Measurements from ENCODE around the gene PGGHG.
"Not testable (repeated sequence)": the region's sequence is repeated elsewhere in the genome, so short reads cannot be mapped to it uniquely, and the experiment has no call there.

Gene PGGHG

DNA sequence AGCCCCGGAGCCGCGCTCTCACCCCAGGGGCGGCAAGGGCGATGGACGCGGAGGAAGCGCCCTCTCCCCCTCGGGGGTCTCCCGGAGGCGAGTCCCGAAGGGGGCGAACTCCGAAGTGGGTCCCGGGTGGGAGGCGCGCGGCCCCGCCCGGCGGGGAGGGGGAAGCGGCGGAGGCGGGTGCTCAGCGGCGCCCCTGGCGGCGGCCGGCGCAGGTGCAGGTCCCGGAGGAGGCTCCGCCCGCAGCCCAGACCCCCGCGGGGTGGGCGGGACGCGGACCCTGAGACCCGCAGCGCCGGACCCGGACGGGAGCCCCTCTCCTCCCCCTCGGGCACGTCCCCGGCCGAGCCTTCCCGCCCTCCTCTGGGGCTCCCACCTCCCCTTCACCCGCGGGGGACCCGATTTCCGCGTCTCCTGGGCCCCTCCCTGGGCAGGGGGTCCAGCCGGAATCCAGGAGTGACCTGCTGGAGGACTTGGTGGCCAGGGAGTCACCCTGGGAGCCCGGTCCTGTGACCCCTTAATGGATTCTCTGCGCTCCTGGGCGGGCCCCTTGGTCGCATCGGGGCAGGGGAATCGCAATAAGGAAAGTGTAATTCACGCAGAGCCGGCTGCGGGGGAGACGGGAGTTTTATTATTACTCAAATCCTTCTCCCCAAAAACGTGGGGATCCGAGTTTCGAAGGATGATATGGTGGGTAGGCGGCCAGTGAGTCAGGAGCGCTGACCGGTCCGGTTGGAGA lies 22.3 kb downstream of the PGGHG start:
- H3K4me1 Mint-ChIP-seq: peaks cover 48% of the 10 kb centered on the region
- not testable (repeated sequence) for H3K9me3 Mint-ChIP-seq, H3K27me3 Mint-ChIP-seq
- H3K4me3 Mint-ChIP-seq: peak overlapping the region; percentile 94 to 98
- H3K27ac Mint-ChIP-seq: peak overlapping the region in 1 of 2 donors; percentile 93
- peak; percentile 0 for ATAC-seq
- DNase-seq: peak in 1 of 2 donors; percentile 31

DNA sequence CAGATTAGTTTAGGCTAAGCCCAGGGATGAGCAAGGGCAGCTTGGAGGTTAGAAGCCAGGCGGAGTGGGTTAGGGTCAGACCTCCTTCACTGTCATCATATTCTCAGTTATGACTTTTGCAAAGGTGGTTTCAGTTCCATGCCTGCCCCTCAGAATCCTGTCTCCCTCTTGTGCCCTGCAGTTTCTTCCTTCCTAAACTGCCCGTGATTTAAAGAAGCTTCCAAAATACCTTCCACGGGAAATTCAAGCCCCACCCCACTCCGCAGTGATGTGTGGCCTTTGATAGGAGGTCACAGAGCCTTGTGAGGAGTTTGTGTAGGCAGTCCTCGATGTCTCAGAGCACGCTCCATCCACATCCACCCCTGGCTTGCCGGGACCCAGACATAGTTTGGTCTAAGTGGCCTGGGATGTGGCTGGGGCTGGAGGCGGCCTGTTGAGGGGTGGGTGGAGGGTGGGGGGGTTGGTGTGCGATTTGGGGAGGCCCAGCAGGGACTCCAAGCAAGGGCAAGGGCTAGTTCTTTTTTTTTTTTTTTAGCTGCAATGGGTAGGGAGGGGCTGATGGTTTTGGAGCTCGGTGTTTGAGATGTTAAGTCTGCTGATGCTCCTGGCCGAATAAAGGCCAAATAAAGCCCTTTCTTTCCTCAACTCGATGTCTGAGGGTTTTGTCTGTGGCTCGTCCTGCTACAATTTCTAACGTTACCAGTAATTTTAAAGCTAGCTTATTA lies 23.3 kb downstream of the PGGHG start:
- no peaks in the 10 kb centered on the region for H3K27me3 Mint-ChIP-seq
- H3K27ac Mint-ChIP-seq: peak overlapping the region; percentile 93 to 97
- DNase-seq (peak in 1 of 2 donors; percentile 60), ATAC-seq (no peak)
- H3K4me1 Mint-ChIP-seq: peaks cover 48% of the 10 kb centered on the region
- peak overlapping the region; percentile 94 to 98 for H3K4me3 Mint-ChIP-seq
- no peaks in the 10 kb centered on the region for H3K9me3 Mint-ChIP-seq

DNA sequence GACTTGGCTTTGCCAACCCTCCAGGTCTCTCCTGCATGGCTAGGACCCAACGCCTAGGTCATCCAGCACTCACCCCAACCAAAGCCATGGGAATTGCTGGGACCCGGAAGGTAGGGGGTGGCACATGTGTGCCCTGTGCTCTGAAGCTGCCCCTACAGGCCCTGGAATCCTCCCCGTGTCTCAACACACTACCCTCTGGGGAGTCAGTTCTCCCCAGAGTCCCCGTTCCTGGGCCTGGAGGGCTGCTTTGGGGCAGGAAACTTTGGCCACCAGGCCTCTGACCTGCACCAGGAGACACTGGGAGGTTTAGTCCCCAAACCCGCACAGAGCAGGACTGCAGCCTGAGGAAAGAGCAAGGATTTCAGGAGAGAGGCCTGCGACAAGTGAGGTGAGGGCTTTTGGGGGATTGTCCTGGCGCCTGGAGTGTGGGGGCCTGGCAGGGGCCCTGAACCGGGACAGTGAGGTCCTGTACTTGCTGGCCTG lies 24.4 kb downstream of the PGGHG start:
- Mint-ChIP-seq H3K4me3 (peak overlapping the region; percentile 94 to 98), H3K9me3 (no peaks in the 10 kb centered on the region), H3K4me1 (peaks cover 43% of the 10 kb centered on the region), H3K27ac (peak overlapping the region; percentile 97 to 99), H3K27me3 (no peaks in the 10 kb centered on the region)
- DNase-seq (peak; percentile 28 to 52), ATAC-seq (no peak)

DNA sequence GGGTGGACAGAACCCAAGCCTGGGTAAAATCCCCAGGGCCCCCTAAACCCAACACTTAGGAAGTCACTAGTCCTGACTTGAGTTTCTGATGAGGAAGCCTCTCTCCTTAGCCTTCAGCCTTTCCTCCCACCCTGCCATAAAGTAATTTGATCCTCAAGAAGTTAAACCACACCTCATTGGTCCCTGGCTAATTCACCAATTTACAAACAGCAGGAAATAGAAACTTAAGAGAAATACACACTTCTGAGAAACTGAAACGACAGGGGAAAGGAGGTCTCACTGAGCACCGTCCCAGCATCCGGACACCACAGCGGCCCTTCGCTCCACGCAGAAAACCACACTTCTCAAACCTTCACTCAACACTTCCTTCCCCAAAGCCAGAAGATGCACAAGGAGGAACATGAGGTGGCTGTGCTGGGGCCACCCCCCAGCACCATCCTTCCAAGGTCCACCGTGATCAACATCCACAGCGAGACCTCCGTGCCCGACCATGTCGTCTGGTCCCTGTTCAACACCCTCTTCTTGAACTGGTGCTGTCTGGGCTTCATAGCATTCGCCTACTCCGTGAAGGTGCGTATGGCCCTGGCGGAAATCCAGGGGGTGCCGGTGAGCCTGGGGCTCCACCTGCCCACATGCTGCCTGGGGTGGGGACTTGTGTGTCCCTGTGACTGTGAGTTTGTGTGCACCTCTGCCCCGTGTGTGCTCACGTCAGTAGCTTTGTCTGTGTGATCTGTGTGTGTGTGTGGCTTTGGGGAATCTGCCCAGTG lies 25.0 kb downstream of the PGGHG start, which contains the start of gene IFITM1:
Gene IFITM1, plus strand, starts transcription at position 254 of the 767 bp plus-strand sequence. Its CDS starts 131 bp downstream, at position 385.
- peaks cover 43% of the 10 kb centered on the region for H3K4me1 Mint-ChIP-seq
- peak; percentile 62 for ATAC-seq
- no peaks in the 10 kb centered on the region for H3K27me3 Mint-ChIP-seq
- H3K27ac Mint-ChIP-seq: peak within 1 kb of the TSS; percentile 97 to 99
- H3K9me3 Mint-ChIP-seq: no peaks in the 10 kb centered on the region
- peak; percentile 72 to 87 for DNase-seq
- peak within 1 kb of the TSS; percentile 94 to 98 for H3K4me3 Mint-ChIP-seq

DNA sequence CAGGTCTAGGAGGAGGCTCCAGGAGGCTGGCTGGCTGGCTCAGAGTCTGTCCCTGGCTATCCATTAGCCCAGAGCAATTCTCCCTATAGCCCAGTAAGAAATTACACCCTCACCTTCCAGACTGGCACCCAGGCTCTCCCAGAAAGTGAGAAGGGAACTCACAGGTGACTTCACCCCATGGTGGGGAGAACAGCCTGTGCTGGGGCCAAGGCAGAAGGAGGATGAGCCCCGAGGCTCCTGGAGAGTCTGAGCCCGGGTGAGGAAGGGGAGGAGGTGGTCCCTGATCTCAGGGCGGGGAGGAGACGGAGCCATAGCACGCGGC lies 25.6 kb downstream of the PGGHG start:
- not testable (repeated sequence) for H3K27me3 Mint-ChIP-seq, DNase-seq, H3K9me3 Mint-ChIP-seq
- H3K27ac Mint-ChIP-seq: peak overlapping the region; percentile 97 to 99
- peak overlapping the region; percentile 94 to 98 for H3K4me3 Mint-ChIP-seq
- peaks cover 41% of the 10 kb centered on the region for H3K4me1 Mint-ChIP-seq
- peak; percentile 1 for ATAC-seq

DNA sequence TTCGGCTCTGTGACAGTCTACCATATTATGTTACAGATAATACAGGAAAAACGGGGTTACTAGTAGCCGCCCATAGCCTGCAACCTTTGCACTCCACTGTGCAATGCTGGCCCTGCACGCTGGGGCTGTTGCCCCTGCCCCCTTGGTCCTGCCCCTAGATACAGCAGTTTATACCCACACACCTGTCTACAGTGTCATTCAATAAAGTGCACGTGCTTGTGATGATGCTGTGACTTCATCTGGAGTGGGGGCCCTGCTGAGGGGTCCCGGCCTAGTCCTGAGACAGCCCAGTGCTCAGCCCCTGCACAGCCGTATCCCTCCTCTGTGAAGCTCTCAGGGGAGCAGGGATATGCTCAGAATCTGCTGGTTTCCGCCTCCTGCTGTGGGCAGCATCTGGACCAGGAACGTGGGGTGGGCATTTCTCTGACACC lies 26.1 kb downstream of the PGGHG start:
- ATAC-seq (no peak), DNase-seq (peak; percentile 51 to 55)
- H3K9me3 Mint-ChIP-seq: no peaks in the 10 kb centered on the region
- H3K4me3 Mint-ChIP-seq: peak overlapping the region; percentile 94 to 98
- H3K27me3 Mint-ChIP-seq: no peaks in the 10 kb centered on the region
- peaks cover 45% of the 10 kb centered on the region for H3K4me1 Mint-ChIP-seq
- H3K27ac Mint-ChIP-seq: peak overlapping the region; percentile 87 to 97

DNA sequence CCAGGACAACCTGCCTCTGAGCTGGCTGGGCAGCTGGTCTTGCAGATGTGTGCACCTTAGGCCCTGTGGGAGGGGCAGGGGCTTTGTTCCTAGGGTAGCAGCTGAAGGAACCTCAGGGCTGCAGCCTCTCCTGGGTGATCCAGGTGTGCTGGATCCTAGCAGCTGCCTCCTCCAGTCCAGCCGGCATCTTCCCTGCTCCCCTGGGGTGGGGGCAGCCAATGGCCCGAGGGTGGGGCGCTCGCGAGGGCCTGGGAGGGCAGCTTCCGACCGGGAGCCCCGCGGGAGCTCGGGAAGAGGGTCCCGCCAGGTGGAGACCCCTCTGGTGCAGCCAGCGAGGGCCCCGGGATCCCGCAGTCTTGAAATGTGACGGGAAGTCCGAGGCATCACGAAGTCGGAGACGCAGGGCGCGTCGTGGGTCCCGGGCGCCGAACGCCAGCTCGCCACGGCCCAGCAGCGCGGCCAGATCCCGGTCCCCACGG lies 26.6 kb downstream of the PGGHG start:
- Mint-ChIP-seq H3K27ac (peak overlapping the region; percentile 87 to 97), H3K4me1 (peaks cover 50% of the 10 kb centered on the region), H3K9me3 (no peaks in the 10 kb centered on the region), H3K27me3 (no peaks in the 10 kb centered on the region), H3K4me3 (peak overlapping the region; percentile 94 to 98)
- DNase-seq (peak in 1 of 2 donors; percentile 33), ATAC-seq (no peak)

DNA sequence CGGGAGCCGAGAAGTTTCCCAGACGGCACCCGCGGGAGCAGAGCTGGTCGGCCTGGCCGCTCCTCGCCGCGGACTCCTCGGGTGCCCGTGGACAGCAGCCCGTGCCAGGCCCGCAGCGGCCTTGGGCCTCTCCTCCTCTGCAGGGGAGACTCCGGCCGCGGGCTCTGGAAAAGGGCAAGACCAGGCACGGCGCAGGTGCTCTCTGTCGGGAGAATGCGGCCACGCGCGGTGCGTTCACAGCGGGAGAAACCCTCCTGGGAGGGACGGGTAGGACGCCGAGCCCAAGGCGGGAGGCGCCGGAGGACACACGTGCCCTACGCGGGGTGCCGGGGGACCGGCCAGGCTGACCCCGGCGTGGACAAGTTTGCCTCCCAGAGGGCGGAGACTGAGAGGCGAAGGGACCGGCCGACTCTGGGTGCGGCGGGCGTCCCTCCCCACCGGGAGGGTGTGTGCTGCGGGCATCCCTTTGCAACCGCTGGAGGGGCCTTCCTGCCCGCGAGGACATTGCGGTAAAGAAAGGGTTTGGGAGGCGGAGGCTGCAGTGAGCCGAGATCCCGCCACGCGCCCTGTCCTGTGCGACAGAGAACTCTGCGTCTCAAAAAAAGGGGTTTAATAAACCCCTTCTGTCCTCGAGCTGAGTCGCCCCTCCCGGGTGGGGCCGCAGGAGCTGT lies 27.2 kb downstream of the PGGHG start:
- Mint-ChIP-seq H3K4me3 (peak overlapping the region; percentile 94 to 98), H3K27me3 (no peaks in the 10 kb centered on the region), H3K27ac (peak overlapping the region; percentile 96 to 97), H3K4me1 (peaks cover 55% of the 10 kb centered on the region), H3K9me3 (no peaks in the 10 kb centered on the region)
- DNase-seq (peak; percentile 47 to 73), ATAC-seq (no peak)

DNA sequence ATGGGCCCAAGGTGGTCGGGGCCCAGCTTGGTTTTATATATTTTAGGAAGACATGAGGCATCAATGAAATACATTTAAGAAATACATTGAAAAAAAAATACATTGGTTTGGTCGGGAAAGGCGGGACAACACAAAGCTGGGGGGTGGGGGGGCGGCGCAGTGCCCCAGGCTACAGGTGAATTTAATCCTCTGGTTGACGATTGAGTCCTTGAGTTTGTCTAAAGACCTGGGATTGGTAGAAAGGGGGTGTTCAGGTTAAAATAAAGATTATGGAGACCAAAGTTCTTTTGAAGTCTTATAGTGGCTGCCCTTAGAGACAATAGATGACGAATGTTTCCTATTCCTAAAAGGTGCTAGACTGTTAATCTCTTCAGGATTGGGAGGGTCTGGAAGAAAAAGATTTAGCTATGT lies 28.0 kb downstream of the PGGHG start:
- Mint-ChIP-seq H3K4me1 (peaks cover 52% of the 10 kb centered on the region), H3K27me3 (no peaks in the 10 kb centered on the region), H3K27ac (peak overlapping the region; percentile 96 to 97), H3K4me3 (peak overlapping the region; percentile 94 to 98), H3K9me3 (no peaks in the 10 kb centered on the region)
- DNase-seq (no peak), ATAC-seq (no peak)

DNA sequence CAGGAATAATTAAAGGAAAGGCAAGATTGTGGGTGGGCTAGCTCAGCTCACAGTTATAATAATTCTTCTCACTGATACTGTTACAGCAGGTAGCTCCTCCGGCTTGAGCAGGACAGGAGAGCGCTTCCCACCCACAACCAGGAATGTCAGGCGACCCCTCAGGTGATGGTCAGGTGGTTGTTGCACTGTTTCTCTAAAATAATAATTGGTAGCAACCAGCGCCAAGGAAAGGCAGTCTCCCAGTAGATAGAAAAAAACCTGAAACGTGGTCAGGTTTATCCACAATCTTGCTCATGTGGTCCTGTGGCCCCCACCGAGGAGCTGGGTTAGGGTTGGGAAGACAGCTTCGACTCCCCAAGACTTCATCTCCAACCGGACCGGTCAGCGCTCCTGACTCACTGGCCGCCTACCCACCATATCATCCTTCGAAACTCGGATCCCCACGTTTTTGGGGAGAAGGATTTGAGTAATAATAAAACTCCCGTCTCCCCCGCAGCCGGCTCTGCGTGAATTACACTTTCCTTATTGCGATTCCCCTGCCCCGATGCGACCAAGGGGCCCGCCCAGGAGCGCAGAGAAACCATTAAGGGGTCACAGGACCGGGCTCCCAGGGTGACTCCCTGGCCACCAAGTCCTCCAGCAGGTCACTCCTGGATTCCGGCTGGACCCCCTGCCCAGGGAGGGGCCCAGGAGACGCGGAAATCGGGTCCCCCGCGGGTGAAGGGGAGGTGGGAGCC lies 28.9 kb downstream of the PGGHG start:
- peak; percentile 24 to 50 for DNase-seq
- ATAC-seq: peak; percentile 4
- H3K4me3 Mint-ChIP-seq: peak overlapping the region; percentile 94 to 98
- peak overlapping the region; percentile 92 to 97 for H3K27ac Mint-ChIP-seq
- H3K27me3 Mint-ChIP-seq, H3K9me3 Mint-ChIP-seq: not testable (repeated sequence)
- H3K4me1 Mint-ChIP-seq: peaks cover 48% of the 10 kb centered on the region

DNA sequence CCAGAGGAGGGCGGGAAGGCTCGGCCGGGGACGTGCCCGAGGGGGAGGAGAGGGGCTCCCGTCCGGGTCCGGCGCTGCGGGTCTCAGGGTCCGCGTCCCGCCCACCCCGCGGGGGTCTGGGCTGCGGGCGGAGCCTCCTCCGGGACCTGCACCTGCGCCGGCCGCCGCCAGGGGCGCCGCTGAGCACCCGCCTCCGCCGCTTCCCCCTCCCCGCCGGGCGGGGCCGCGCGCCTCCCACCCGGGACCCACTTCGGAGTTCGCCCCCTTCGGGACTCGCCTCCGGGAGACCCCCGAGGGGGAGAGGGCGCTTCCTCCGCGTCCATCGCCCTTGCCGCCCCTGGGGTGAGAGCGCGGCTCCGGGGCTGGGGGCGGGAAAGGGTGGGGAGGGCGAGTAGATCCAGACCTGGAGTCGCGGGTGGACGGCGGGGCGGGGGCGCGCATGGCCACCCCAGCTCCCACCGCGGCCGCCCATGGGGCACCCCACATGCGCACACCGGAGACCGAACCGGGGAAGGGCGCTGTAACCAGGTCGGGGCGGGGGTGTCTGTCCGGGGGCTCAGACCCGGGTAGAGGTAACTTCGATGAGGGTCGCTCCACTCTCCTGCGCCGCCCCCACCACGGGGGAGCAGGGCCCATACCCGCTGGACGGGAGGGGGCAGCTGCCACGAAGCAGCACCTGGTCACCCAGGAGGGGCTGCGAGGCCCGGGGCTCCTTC lies 29.6 kb downstream of the PGGHG start:
- H3K27me3 Mint-ChIP-seq, H3K9me3 Mint-ChIP-seq: not testable (repeated sequence)
- DNase-seq (peak; percentile 38 to 41), ATAC-seq (peak; percentile 24)
- Mint-ChIP-seq H3K27ac (peak overlapping the region in 1 of 2 donors; percentile 48), H3K4me3 (peak overlapping the region; percentile 85 to 89), H3K4me1 (peaks cover 46% of the 10 kb centered on the region)

DNA sequence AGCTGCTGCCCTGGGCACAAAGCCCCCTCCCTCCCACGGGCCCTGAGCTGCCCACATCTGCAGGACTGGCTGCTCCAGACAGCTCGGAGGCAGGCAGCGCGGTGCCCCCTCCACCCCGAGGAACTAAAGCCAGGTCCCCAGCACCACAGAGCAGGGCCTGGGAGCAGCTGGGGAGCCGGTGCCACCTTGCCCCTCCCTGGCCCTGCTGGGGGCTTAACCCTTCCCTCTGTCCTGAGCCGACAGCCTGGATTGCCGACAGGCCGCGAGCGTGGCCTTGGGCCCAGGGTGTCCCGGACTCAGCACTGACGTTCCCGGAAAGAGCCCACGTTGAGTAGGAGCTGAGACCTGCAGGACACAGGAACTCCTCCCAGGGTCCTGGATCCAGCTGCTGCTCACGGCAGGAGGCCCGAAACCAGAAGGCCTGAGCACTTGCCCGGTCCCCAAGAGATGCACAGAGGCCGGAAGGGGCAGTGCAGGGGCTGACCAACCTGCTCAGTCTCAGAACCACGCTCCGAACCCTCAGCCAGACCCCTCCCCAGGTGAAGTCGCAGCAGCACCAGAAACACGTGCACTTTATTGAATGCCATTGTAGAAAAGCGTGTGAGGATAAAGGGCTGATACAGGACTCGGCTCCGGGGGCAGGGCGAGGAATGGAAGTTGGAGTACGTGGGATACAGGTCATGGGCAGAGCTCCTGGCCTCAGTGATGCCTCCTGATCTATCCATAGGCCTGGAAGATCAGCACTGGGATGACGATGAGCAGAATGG lies 30.4 kb downstream of the PGGHG start:
- peak overlapping the region; percentile 85 to 89 for H3K4me3 Mint-ChIP-seq
- H3K9me3 Mint-ChIP-seq, H3K27me3 Mint-ChIP-seq: not testable (repeated sequence)
- H3K27ac Mint-ChIP-seq: peak overlapping the region; percentile 84 to 90
- DNase-seq (peak in 1 of 2 donors; percentile 37), ATAC-seq (peak; percentile 25)
- peaks cover 53% of the 10 kb centered on the region for H3K4me1 Mint-ChIP-seq

DNA sequence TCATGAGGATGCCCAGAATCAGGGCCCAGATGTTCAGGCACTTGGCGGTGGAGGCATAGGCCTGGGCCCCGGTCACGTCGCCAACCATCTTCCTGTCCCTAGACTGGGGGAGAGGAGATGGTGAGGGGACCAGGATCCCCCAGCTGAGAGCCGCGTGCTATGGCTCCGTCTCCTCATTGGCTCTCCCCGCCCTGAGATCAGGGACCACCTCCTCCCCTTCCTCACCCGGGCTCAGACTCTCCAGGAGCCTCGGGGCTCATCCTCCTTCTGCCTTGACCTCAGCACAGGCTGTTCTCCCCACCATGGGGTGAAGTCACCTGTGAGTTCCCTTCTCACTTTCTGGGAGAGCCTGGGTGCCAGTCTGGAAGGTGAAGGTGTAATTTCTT lies 31.0 kb downstream of the PGGHG start:
- H3K4me3 Mint-ChIP-seq: peak overlapping the region; percentile 85 to 89
- DNase-seq (peak in 1 of 2 donors; percentile 48), ATAC-seq (peak; percentile 37)
- H3K4me1 Mint-ChIP-seq: peaks cover 59% of the 10 kb centered on the region
- not testable (repeated sequence) for H3K9me3 Mint-ChIP-seq, H3K27me3 Mint-ChIP-seq
- H3K27ac Mint-ChIP-seq: peak overlapping the region; percentile 84 to 90
